Measurements from ENCODE around the gene STUM. TPM values are rescaled to one million over a fixed set of nuclear protein-coding genes. Genes with fewer than 3 reads are reported as not detected.

STUM gene
- total RNA-seq, 2 donors from 2014 or later = 1.3 to 1.6 TPM

- H3K9me3 ChIP-seq = no peaks in the 10 kb centered on the region
- 88 to 94% methylated on average over 5 to 6 of the region's 6 CpGs for WGBS, 2 donors
- no peak overlapping the region for H3K27ac ChIP-seq
- no peak overlapping the region for H3K4me3 ChIP-seq
- DNase-seq (no peak), ATAC-seq (no peak)
- no peaks in the 10 kb centered on the region for H3K27me3 ChIP-seq
- intact Hi-C loops (cut with DNase I) = no loop called here
- TF ChIP-seq POLR2A (IDR thresholded peaks at IDR 0.05) (no peak), CTCF (IDR thresholded peaks at IDR 0.05) (no peak)
- peaks cover 13% of the 10 kb centered on the region for H3K4me1 ChIP-seq
- H3K36me3 ChIP-seq (replicated peaks in 1 of 2; ENCODE audit: insufficient read depth in 1 of 2, low read depth in 2 of 2) = no peaks in the 10 kb centered on the region
These were observed 81.5 kb downstream of the STUM start for GRCh38 chr1:226629896-226630550.

GRCh38 chr1:226630592-226630991 is 82.0 kb downstream of the STUM start:
- ATAC-seq = no peak
- DNase-seq = no peak
- H3K9me3 ChIP-seq = no peaks in the 10 kb centered on the region
- intact Hi-C loops (cut with DNase I) = no loop called here
- H3K4me1 ChIP-seq = peaks cover 13% of the 10 kb centered on the region
- H3K4me3 ChIP-seq = no peak overlapping the region
- no peaks in the 10 kb centered on the region for H3K27me3 ChIP-seq
- WGBS, 2 donors = 91 to 92% methylated on average over 3 of the region's 3 CpGs
- no peak overlapping the region for H3K27ac ChIP-seq
- TF ChIP-seq POLR2A (IDR thresholded peaks at IDR 0.05) = no peak
- TF ChIP-seq CTCF (IDR thresholded peaks at IDR 0.05) = no peak
- H3K36me3 ChIP-seq (replicated peaks in 1 of 2; ENCODE audit: insufficient read depth in 1 of 2, low read depth in 2 of 2) = no peaks in the 10 kb centered on the region

GRCh38 chr1:226631229-226632000 is 82.9 kb downstream of the STUM start:
- 76 to 77% methylated on average over 10 of the region's 10 CpGs for WGBS, 2 donors
- intact Hi-C loops (cut with DNase I) = no loop called here
- no peak for ATAC-seq
- no peak for DNase-seq
- H3K4me1 ChIP-seq = peaks cover 10% of the 10 kb centered on the region
- H3K27ac ChIP-seq = no peak overlapping the region
- no peaks in the 10 kb centered on the region for H3K27me3 ChIP-seq
- H3K4me3 ChIP-seq = no peak overlapping the region
- no peaks in the 10 kb centered on the region for H3K36me3 ChIP-seq (replicated peaks in 1 of 2; ENCODE audit: insufficient read depth in 1 of 2, low read depth in 2 of 2)
- no peaks in the 10 kb centered on the region for H3K9me3 ChIP-seq
- no peak for TF ChIP-seq POLR2A (IDR thresholded peaks at IDR 0.05)
- TF ChIP-seq CTCF (IDR thresholded peaks at IDR 0.05) = no peak

GRCh38 chr1:226632169-226632879 is 83.8 kb downstream of the STUM start:
- ATAC-seq (no peak), DNase-seq (no peak)
- intact Hi-C loops (cut with DNase I) = no loop called here
- Histone ChIP-seq H3K36me3 (replicated peaks in 1 of 2; ENCODE audit: insufficient read depth in 1 of 2, low read depth in 2 of 2) (no peaks in the 10 kb centered on the region), H3K9me3 (no peaks in the 10 kb centered on the region), H3K4me1 (peaks cover 7% of the 10 kb centered on the region), H3K4me3 (no peak overlapping the region), H3K27ac (no peak overlapping the region), H3K27me3 (no peaks in the 10 kb centered on the region)
- TF ChIP-seq CTCF (IDR thresholded peaks at IDR 0.05) = no peak
- no peak for TF ChIP-seq POLR2A (IDR thresholded peaks at IDR 0.05)
- WGBS, 2 donors = 80 to 87% methylated on average over 9 of the region's 9 CpGs
